SJSA1 (cell line): Measurements from ENCODE around the gene TGM3. TPM values are rescaled to one million over a fixed set of nuclear protein-coding genes. Genes with fewer than 3 reads are reported as not detected.

Source experiments
- DNase-seq, 2 experiments: peaks; one replicate each; pipeline ENCODE4 v3.0.0-alpha.2; 2015 to 2020; ENCODE audit warnings: low spot score in 2 of 2, low read depth in 1 of 2
- H3K27ac ChIP-seq: fragments of 250-450 bp; sonication (Bioruptor Pico); 2 replicates; pipeline ENCODE4 v1.5.1; 2020; ENCODE audit warnings: mild to moderate bottlenecking, moderate library complexity
- H3K27me3 ChIP-seq: fragments of 250-450 bp; sonication (Bioruptor Pico); replicated peaks from 2 replicates; pipeline ENCODE4 v1.5.1; 2020; ENCODE audit warnings: mild to moderate bottlenecking, moderate library complexity
- H3K36me3 ChIP-seq: fragments of 250-450 bp; sonication (Bioruptor Pico); 2 replicates; pipeline ENCODE4 v1.5.1; 2020; ENCODE audit warnings: mild to moderate bottlenecking
- H3K4me1 ChIP-seq: fragments of 250-450 bp; sonication (Bioruptor Pico); replicated peaks from 2 replicates; pipeline ENCODE4 v1.6.1; 2021; ENCODE audit warnings: mild to moderate bottlenecking
- H3K4me3 ChIP-seq: fragments of 250-450 bp; sonication (Bioruptor Pico); 2 replicates; pipeline ENCODE4 v1.5.1; 2020; ENCODE audit warnings: mild to moderate bottlenecking
- H3K9me3 ChIP-seq: fragments of 250-450 bp; sonication (Bioruptor Pico); replicated peaks from 2 replicates; pipeline ENCODE4 v1.5.1; 2020; ENCODE audit warnings: mild to moderate bottlenecking
- total RNA-seq: library from RNA; depleted of rRNA; stranded (reverse); fragments of >200 nt; shearing (Covaris generic); gene quantifications from 2 replicates; pipeline ENCODE4 v1.2.3, GENCODE V29; 2014

TGM3 gene
- total RNA-seq, 1 experiment from 2014 or later = 5.3 TPM

DNA sequence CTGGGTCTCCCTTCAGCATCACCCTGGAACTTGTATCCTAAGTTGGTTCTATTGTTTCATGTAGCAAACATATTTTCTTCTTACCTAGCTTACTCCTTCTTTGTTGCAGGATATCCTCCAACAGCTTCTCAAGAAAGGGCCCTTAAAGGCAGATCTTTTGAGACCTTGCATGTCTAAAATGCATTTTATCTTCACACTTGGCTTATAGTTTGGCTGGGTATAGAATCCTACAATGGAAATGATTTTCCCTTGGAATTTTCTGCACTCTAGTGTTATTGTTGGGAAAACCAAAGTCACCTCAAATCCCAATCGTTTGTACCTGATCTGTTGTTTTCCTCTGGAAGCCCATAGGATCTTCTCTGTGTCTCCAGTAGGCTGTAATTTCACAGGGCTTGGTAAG is 72.8 kb downstream of the TGM3 start:
- Histone ChIP-seq H3K4me1 (peaks cover 6% of the 10 kb centered on the region), H3K27ac (no peak overlapping the region), H3K4me3 (no peak overlapping the region), H3K27me3 (no peaks in the 10 kb centered on the region), H3K9me3 (no peaks in the 10 kb centered on the region), H3K36me3 (no peaks in the 10 kb centered on the region)
- DNase-seq = no peak

DNA sequence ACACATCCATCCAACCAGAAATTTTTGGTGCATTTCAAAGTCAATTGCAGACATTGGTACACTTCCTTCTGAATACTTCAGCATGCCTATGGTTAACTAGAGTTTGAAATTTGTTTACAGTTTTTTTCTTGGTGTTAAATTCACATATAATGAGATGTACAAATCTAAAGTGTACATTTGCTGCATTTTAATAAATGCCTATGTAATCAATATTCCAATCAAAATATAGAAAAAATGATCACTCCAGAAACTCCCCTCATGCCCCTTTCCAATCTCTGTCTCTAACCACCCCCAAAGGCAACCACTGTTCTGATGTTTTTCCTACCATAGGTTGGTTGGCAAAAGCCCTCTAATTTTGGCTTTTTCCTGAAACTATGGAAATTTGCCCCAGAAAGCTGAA is 77.3 kb downstream of the TGM3 start:
- H3K36me3 ChIP-seq = no peaks in the 10 kb centered on the region
- H3K27me3 ChIP-seq = no peaks in the 10 kb centered on the region

DNA sequence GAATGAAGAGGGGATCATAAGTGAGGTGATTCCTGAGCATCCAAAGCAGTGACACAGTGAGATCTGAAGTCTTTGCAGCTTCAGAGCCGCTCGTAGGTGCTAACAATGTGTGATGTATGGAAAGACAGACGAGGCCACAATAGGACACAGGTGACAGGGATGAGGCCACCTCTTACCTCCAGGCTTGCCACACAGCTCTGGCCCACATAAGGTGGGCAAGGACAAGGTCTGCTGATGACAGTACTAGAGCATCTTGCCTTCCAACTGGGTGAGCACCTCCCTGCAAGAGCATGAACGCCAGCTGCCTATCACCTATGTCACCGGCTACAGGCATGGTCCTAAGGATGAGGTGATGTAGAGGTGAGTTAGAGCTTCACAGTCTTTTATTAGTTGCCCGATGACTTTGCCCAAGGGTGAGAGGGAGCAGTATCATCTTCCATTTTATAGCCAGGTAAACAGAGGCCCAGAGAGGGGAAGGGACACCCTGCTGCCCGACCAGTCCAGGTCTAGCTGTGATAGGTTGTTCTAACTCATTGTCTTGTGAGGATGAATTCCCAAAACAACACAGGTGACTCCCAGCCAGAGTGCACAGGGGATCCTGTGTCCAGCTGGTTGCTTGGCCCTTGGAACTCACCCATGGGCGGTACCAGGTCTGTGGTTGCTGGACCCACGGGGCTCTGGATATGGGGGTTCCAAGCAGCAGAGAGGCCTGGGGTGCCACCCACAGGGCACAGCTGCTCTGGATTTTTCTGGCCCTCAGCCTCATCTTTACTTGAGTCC is 78.7 kb downstream of the TGM3 start:
- no peak overlapping the region for H3K4me3 ChIP-seq
- no peak overlapping the region for H3K27ac ChIP-seq
- H3K27me3 ChIP-seq = no peaks in the 10 kb centered on the region
- no peaks in the 10 kb centered on the region for H3K9me3 ChIP-seq
- H3K4me1 ChIP-seq = no peaks in the 10 kb centered on the region
- no peaks in the 10 kb centered on the region for H3K36me3 ChIP-seq
- DNase-seq = no peak

More for the DNA sequence above, 77.3 kb downstream of the TGM3 start:
- DNase-seq = no peak
- H3K9me3 ChIP-seq = no peaks in the 10 kb centered on the region
- H3K4me3 ChIP-seq = no peak overlapping the region
- no peak overlapping the region for H3K27ac ChIP-seq
- no peaks in the 10 kb centered on the region for H3K4me1 ChIP-seq

DNA sequence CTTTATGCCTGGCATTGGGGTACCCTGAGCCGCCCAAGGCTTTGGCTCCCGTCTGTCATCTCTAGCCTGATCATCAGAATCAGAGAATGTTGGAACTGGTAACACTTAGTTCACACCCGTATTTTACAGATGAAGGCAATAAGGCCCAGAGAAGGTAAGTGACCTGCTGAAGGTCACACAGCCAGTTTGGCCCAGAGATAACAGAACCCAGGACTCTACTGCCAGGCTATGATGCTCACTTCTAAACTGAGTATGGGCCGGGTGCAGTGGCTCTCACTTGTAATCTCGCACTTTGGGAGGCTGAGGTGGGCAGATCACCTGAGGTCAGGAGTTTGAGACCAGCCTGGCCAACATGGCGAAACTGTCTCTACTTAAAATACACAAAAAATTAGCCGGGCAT is 83.1 kb downstream of the TGM3 start:
- Histone ChIP-seq H3K27ac (no peak overlapping the region), H3K36me3 (no peaks in the 10 kb centered on the region), H3K27me3 (no peaks in the 10 kb centered on the region), H3K4me1 (no peaks in the 10 kb centered on the region), H3K9me3 (no peaks in the 10 kb centered on the region), H3K4me3 (no peak overlapping the region)
- no peak for DNase-seq

DNA sequence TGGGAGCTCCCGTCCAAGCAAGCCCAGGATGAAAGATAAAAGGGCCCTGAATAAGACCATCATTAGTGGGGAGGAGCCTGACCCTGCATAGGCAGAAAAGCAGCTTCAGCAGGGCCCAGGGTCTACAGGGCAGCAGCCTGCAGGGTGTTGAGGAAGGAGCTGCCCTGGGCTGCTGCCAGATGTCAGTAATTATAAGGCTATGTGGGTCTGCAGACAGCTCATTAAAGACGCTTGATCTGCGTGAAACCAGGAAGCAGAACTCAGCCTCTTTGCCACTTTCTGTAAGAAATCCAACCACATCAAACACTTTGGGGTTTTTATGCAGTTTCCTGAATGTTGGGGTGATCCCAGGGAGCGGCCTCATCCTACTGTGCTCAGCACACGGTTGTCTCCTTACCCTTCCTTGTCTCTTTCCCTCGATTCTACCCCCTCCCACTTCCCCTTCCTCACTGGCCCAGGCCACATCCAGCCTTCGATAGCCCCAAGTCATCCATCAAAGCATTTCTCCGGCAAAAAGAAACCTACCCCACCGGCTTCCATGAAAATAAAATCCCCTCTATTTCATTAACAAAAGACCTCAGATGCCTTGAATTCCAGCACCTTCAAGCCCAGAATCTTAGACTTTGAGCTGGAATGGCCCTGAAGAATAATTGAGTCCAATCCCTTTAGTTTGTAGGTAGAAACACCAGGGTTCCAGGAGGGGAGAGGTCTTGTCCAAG is 83.9 kb downstream of the TGM3 start:
- Histone ChIP-seq H3K4me1 (peaks cover 4% of the 10 kb centered on the region), H3K27ac (no peak overlapping the region), H3K9me3 (no peaks in the 10 kb centered on the region), H3K36me3 (no peaks in the 10 kb centered on the region), H3K4me3 (no peak overlapping the region), H3K27me3 (no peaks in the 10 kb centered on the region)
- DNase-seq = no peak

DNA sequence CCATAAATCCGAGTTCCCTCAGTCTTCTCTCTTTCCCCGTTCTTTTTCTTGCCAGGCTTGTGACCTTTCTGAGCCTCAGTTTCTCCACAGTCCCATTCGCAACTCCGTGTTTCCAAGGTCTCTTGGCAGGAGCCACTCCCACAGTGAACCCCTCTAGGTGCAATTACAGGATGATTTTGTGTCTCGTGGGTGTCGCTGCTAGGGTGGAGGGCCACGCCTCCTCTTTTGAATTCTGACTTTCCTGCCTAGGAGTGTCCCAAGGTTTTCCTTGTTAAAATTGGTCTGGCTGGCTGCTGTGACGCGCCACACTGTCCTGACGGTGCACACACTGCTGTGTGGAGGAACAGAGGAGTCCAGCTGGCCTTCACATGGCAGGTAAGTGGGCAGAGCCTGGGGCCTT is 84.8 kb downstream of the TGM3 start, which contains the start of gene TGM6:
TSS of gene TGM6 (plus strand) at position 301 of the 400 bp plus-strand sequence. CDS start at position 369, 68 bp downstream.
- no peak within 1 kb of the TSS for H3K4me3 ChIP-seq
- H3K27ac ChIP-seq = no peak within 1 kb of the TSS
- no peak for DNase-seq
- H3K27me3 ChIP-seq = no peaks in the 10 kb centered on the region
- H3K9me3 ChIP-seq = no peaks in the 10 kb centered on the region
- peaks cover 14% of the 10 kb centered on the region for H3K4me1 ChIP-seq
- no peaks in the 10 kb centered on the region for H3K36me3 ChIP-seq

DNA sequence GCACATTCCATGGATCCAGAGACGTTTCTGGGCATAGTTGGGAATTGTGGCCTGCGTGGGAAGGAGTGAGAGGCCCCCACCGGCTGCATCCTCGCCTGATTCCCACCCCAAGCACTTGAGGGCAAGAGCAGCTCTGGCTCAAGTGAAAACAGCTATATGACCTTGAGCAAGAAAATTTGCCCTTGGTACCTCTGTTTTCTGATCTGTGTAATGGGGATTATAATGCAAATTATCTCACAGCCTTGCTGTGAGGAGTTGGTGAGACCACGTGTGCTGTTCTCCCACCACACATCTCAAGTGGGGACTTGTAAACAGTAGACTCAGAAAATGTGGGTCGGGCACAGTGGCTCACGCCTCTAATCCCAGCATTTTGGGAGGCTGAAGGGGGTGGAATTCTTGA is 85.5 kb downstream of the TGM3 start:
- Histone ChIP-seq H3K27me3 (no peaks in the 10 kb centered on the region), H3K9me3 (no peaks in the 10 kb centered on the region), H3K27ac (no peak overlapping the region), H3K36me3 (no peaks in the 10 kb centered on the region), H3K4me3 (no peak overlapping the region), H3K4me1 (peaks cover 21% of the 10 kb centered on the region)
- no peak for DNase-seq

DNA sequence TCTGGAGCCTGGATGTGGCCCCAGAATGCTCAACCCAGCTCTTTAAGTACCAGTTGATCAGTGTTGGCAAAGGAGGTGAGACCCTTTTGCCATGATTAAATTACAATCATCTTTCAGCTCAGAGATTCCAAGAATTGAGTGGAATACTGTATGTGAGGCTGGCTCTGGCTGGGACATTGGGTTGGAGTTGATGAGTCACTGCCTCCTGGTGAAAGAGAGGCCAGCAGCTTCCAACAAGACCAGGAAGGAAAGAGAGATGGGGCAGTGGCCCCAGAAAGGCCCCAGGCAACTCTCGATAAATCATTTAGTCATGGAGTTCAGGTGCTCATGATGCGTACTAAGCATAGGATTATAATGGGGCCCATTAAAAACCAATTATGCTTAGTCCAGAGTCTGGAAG is 87.0 kb downstream of the TGM3 start:
- no peak for DNase-seq
- Histone ChIP-seq H3K27ac (no peak overlapping the region), H3K9me3 (0 out of 2 replicates have a peak, but pooled peaks cover 4% of the 10 kb centered on the region), H3K4me1 (peaks cover 33% of the 10 kb centered on the region), H3K4me3 (no peak overlapping the region), H3K36me3 (no peaks in the 10 kb centered on the region), H3K27me3 (no peaks in the 10 kb centered on the region)

DNA sequence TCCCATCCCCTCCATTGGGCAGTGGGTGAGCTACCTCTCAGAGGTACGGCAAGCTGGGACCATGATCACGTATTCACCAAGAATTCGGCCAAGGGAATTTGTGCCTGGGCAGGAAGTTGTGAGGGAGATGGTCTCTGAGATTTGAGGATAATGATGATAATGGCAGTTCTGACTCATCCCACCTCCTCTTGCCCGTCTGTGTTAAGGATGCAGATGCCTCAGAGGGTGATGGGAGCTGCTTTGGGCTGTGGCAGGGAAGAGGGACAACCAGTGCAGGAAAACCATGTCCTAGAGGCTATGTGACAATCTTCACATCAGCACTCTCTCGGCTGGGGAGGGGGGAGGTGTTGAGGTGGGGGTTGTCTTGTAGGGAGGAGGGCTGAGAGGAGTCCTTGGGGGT is 89.2 kb downstream of the TGM3 start:
- H3K4me1 ChIP-seq = peaks cover 33% of the 10 kb centered on the region
- H3K27ac ChIP-seq = 0 out of 2 replicates have a peak overlapping the region, but pooled peaks have one; percentile 24
- no peak overlapping the region for H3K4me3 ChIP-seq
- DNase-seq = no peak
- no peaks in the 10 kb centered on the region for H3K27me3 ChIP-seq
- H3K9me3 ChIP-seq = peaks cover 12% of the 10 kb centered on the region; the same call in 1 of the 2 replicates
- H3K36me3 ChIP-seq = no peaks in the 10 kb centered on the region

DNA sequence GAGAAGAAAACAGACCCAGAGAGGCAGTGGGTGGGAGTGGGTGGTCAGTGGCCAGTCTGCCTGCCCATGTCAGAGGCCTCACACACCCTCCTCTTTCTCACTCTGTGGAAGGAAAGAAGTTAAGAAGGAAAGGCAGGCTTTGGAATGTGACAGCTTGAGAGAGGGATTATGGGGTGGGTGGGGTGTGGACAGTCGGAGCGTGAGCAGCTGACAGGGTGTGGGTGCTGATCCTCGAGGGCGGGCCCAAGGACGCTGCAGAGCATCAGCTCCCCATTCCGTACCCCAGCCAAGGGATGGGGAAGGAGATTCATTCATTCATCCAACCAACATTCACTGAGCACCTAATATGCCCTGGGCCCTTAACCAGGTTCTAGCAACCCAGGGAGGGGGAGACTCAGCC is 89.7 kb downstream of the TGM3 start:
- Histone ChIP-seq H3K27me3 (no peaks in the 10 kb centered on the region), H3K4me1 (peaks cover 33% of the 10 kb centered on the region), H3K36me3 (no peaks in the 10 kb centered on the region), H3K27ac (0 out of 2 replicates have a peak overlapping the region, but pooled peaks have one; percentile 74), H3K4me3 (no peak overlapping the region), H3K9me3 (peaks cover 12% of the 10 kb centered on the region; the same call in 1 of the 2 replicates)
- no peak for DNase-seq

DNA sequence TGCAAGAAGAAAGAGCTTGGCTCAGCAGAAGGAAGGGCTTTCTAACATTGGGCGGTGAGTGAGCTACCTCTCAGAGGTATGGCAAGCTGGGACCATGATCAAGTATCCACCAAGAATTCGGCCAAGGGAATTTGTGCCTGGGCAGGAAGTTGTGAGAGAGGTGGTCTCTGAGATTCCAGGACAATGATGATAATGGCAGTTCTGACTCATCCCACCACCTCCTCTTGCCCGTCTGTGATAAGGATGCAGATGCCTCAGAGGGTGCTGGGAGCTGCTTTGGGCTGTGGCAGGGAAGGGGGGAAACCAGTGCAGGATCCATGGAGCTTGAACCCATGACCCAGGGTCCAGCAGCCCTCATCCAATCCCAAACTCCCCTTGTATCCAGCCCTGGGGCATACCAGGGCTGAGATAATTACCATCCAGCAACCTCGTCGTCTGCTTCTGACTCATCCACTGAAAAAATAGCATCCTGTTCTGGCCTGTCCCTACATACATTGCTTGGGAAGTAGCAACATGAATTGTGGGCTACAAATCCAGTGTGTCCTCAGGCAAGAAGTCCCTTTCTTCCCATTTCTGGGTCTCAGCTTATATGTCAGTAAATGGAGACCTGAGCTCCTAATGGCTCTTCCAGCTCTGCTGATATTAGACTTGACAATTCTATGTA is 90.8 kb downstream of the TGM3 start:
- DNase-seq = peak; percentile 70 to 83
- H3K27ac ChIP-seq = peak overlapping the region; percentile 74

DNA sequence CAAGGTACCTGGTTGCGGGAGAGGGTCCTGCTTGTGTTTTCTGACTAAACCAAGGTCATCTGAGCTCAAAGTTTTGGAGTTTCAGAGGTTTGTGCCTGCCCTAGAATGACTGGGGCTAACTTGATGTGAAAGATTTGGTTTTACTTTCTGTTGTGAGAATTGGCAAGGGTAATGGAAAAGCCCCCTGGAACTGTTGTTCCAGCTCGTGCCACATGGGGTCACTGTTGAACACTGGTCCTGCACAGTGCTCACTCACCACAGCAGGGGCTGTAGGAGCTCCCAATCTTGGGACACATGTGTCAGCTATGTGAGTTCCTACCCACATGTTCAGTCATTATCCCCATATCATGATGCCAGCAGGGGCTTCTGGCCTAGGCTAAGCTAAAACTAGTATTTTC is 91.4 kb downstream of the TGM3 start:
- Histone ChIP-seq H3K27ac (peak overlapping the region; percentile 74), H3K4me1 (peaks cover 33% of the 10 kb centered on the region), H3K9me3 (peaks cover 12% of the 10 kb centered on the region; the same call in 1 of the 2 replicates), H3K4me3 (no peak overlapping the region), H3K36me3 (no peaks in the 10 kb centered on the region), H3K27me3 (peaks cover 4% of the 10 kb centered on the region; the same call in 1 of the 2 replicates)
- DNase-seq = peak in 1 of 2 experiments; percentile 44

More for the DNA sequence above, 90.8 kb downstream of the TGM3 start:
- peaks cover 12% of the 10 kb centered on the region; the same call in 1 of the 2 replicates for H3K9me3 ChIP-seq
- H3K4me1 ChIP-seq = peaks cover 33% of the 10 kb centered on the region
- H3K27me3 ChIP-seq = peaks cover 4% of the 10 kb centered on the region; the same call in 1 of the 2 replicates
- no peak overlapping the region for H3K4me3 ChIP-seq
- no peaks in the 10 kb centered on the region for H3K36me3 ChIP-seq

DNA sequence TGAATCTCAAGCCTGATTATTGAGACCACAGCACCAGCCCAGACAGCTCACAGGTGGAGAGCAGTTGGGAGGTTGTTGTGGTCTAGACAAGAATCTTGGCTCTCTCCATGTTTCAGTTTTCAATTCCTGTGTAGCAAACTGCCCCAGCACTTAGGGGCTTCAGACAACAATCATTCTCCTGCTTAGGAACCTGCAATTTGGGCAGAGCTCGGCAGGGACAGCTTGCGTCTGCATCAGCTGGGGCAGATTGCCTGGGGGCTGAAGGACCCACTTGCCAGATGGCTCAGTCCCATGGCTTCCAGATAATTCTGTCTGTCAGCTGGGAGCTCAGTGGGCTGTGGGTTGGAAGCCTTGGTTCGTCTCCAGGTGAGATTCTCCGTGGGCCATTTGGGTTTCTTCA is 91.8 kb downstream of the TGM3 start:
- no peak for DNase-seq
- Histone ChIP-seq H3K27ac (no peak overlapping the region; the same call in 1 of the 2 replicates), H3K27me3 (peaks cover 4% of the 10 kb centered on the region; the same call in 1 of the 2 replicates)

More for the DNA sequence above, 91.8 kb downstream of the TGM3 start:
- Histone ChIP-seq H3K9me3 (peaks cover 12% of the 10 kb centered on the region; the same call in 1 of the 2 replicates), H3K4me1 (peaks cover 33% of the 10 kb centered on the region), H3K4me3 (no peak overlapping the region), H3K36me3 (no peaks in the 10 kb centered on the region)
